Measurements from ENCODE around the gene EN2. TPM values are rescaled to one million over a fixed set of nuclear protein-coding genes. Genes with fewer than 3 reads are reported as not detected.

The EN2 gene
- total RNA-seq, 2 donors from 2014 or later, result not detected

DNA sequence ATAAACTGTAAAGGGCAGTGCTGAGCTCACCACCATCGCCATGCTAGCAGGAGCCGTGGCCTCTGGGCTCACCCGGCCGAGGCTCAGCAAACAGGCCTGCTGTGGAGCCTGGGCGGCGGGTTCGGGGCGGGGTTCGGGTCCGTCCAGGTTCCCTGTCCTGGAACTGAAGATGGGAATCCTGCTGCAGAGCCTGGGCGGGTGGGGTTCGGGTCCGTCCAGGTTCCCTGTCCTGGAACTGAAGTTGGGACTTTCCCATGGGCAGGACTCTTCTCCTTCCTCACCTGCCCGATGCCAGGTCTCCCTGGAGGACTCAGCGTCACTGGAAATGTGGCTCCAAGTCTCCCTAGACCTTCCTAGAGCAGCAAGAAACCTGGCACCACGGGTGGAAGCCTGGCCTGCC lies 36.6 kb downstream of the EN2 start:
- no peak for ATAC-seq
- no peaks in the 10 kb centered on the region for H3K9me3 ChIP-seq (ENCODE audit: control insufficient read depth, low read length, poor library complexity, severe bottlenecking)

DNA sequence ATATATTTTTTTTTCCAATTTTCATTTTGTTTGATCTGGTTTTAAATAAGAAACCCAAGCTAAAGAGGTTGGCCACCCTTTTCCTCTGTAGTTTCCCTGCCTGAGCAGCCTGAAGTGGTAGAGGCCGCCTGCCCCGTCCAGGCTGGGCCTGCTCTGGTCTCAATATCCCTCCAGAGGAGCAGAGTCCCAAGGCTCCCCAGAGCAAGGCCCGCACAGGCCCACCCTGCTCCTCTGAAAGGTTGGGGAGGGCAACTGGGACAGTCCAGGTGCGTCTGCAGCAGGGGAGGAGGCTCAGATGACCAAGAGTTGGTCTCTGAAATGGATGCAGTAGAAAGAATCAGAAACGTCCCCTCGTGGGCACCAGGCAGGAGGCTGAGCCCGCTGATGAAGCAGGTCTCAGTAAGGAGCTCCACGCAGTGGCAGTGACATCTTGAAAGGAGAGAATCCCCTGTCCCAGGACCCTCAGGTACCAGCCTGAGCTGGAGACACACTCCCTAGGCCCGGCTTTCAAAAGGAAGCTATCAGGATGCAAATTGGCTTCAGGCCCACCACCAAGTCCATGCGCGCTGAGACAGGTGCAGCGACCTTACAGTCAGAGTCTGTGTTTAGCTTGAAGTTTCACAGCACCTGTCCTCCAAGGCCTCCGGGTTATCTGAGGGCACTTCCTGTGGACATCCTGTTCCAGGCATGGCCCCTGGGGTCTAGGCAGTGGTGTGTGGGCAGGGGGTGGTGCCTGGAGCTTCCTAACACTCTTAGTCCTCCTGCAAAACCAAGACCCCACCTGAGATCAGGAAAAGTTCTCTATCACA lies 37.7 kb downstream of the EN2 start:
- no peak for ATAC-seq
- H3K27ac Mint-ChIP-seq, result no peak overlapping the region
- H3K4me3 Mint-ChIP-seq, result no peak overlapping the region
- no peak for DNase-seq
- H3K4me1 Mint-ChIP-seq, result peaks cover 3% of the 10 kb centered on the region
- peaks cover 7% of the 10 kb centered on the region for H3K36me3 Mint-ChIP-seq (ENCODE audit: low read depth)
- peaks cover 49% of the 10 kb centered on the region for H3K27me3 Mint-ChIP-seq
- H3K9me3 ChIP-seq (ENCODE audit: control insufficient read depth, low read length, poor library complexity, severe bottlenecking), result no peaks in the 10 kb centered on the region

More for the DNA sequence above, 36.6 kb downstream of the EN2 start:
- Mint-ChIP-seq H3K4me3 (no peak overlapping the region), H3K4me1 (peaks cover 5% of the 10 kb centered on the region), H3K27ac (no peak overlapping the region), H3K27me3 (peaks cover 46% of the 10 kb centered on the region), H3K36me3 (ENCODE audit: low read depth) (peaks cover 5% of the 10 kb centered on the region)
- no peak for DNase-seq

DNA sequence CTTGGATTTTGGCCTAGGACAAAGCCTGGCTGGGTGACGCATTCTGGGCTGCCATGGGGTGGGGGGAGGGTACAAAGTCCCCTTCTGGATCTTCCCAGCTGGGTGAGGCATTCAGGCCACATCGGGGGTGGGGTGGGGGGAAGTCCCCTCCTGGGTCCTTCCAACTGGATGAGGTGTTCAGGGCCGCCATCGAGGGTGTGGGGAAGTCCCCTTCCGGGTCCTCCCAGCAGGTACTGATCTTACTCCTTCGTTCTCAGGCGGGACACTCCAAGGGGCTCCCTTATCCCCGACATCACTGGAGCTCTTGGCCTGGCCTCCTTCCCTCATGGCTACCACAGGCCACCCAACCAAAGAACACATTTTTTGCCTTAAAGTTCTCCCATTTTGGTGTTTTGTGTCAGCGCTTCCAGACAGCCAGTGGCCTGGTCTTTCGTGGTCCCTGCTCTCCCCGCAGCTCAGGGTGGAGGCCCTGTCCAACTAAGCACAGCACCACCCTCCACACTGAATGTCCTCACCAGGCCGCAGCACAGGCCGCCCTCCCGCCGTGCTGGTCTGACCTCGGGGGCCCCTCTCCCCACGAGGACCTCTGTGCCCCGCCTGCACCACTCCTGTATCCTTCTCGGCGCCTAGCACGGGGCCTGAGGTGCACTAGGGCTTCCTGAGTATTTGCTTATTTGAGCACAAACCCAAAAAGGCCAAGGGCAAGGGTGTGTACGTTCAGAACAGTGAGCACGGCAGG lies 38.5 kb downstream of the EN2 start:
- H3K27me3 Mint-ChIP-seq, result peaks cover 57% of the 10 kb centered on the region
- DNase-seq (no peak), ATAC-seq (no peak)
- no peak overlapping the region for H3K27ac Mint-ChIP-seq
- H3K4me1 Mint-ChIP-seq, result no peaks in the 10 kb centered on the region
- no peaks in the 10 kb centered on the region for H3K9me3 ChIP-seq (ENCODE audit: control insufficient read depth, low read length, poor library complexity, severe bottlenecking)
- H3K4me3 Mint-ChIP-seq, result no peak overlapping the region
- peaks cover 4% of the 10 kb centered on the region for H3K36me3 Mint-ChIP-seq (ENCODE audit: low read depth)

DNA sequence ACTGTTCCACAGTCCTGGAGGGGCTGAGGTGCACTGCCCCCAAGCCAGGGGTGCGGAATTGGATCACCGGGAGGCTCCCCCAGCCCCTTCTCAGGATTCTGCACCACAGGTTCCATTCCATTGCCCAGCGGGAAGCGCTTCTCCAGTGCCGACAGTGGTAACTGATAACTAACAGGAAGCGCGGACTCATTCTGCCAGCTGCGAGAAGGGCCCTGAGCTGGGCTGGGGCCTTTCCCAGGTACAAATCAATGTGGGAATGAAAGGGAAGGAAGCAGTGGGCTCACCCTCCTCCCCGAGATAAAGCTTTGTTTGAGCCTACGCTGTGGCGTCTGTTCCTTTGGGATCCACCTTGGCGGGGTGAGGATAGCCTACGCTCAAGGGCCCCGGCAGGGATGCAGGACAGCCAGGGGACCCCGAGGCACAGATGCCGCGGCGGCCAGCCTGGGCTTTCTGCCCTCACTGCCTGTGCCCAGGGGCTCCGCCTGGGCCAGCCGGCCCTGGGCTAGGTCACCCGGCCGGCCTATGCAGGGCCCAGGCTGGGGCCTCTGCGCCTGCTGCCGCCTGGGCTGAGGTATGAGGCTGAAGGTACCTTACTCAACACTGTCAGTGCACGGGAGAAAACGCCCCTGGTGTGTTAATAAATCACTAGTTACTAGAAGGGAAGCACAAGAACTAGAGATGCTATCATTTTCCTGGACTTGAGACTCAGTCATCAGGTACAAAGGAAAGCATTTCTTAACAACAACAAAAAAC lies 39.4 kb downstream of the EN2 start:
- Mint-ChIP-seq H3K4me1 (no peaks in the 10 kb centered on the region), H3K36me3 (ENCODE audit: low read depth) (peaks cover 4% of the 10 kb centered on the region), H3K4me3 (no peak overlapping the region), H3K27me3 (peaks cover 58% of the 10 kb centered on the region), H3K27ac (no peak overlapping the region)
- ATAC-seq (no peak), DNase-seq (no peak)
- H3K9me3 ChIP-seq (ENCODE audit: control insufficient read depth, low read length, poor library complexity, severe bottlenecking), result no peaks in the 10 kb centered on the region

DNA sequence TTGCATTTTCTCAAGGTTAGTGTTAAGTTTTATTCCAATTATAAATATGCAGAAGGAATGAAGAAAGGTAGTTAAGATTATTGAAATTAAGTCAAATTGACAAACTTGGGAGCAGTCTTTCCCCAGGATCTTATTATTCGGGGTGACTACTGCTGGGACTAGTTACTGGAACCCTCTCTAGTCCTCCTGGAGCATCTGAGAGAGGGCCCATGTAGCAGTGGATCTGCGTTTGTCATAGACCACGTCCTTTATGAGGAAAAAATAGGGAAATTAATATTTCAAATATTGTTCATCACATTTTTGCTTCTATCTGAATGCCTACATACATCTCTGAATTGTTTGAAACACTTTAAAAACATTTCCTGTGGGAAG lies 47.5 kb downstream of the EN2 start:
- DNase-seq (no peak), ATAC-seq (no peak)
- Mint-ChIP-seq H3K27ac (no peak overlapping the region), H3K36me3 (ENCODE audit: low read depth) (peaks cover 8% of the 10 kb centered on the region), H3K27me3 (peaks cover 95% of the 10 kb centered on the region), H3K4me1 (peaks cover 14% of the 10 kb centered on the region), H3K4me3 (no peak overlapping the region)
- peaks cover 2% of the 10 kb centered on the region for H3K9me3 ChIP-seq (ENCODE audit: control insufficient read depth, low read length, poor library complexity, severe bottlenecking)

DNA sequence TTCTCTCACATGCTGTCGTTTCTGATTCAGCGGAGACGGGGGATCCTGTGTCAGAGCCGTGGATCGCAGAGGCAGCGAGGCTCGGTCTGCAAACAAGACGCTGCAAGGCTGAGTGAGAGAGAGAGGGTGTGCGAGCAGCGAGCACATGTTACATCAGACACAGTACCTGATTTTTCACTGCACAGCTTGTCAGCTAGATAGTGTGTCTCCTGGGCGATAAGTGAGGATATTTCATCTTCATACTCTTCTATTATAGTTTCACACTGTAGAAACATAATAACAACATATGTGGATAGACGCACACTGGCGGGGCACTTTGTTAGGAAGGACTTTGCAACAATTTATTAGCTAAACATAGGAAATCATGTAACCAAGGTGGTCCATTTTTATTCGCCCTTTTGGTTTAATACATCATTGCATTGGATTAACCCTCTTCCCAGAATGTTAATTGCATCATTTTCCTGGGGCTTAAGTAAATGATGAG lies 49.0 kb downstream of the EN2 start:
- peaks cover 6% of the 10 kb centered on the region for H3K36me3 Mint-ChIP-seq (ENCODE audit: low read depth)
- DNase-seq, result no peak
- peaks cover 15% of the 10 kb centered on the region for H3K4me1 Mint-ChIP-seq
- no peak overlapping the region for H3K4me3 Mint-ChIP-seq
- ATAC-seq, result no peak
- peaks cover 2% of the 10 kb centered on the region for H3K9me3 ChIP-seq (ENCODE audit: control insufficient read depth, low read length, poor library complexity, severe bottlenecking)
- peaks cover 93% of the 10 kb centered on the region for H3K27me3 Mint-ChIP-seq
- peak overlapping the region; percentile 49 for H3K27ac Mint-ChIP-seq

DNA sequence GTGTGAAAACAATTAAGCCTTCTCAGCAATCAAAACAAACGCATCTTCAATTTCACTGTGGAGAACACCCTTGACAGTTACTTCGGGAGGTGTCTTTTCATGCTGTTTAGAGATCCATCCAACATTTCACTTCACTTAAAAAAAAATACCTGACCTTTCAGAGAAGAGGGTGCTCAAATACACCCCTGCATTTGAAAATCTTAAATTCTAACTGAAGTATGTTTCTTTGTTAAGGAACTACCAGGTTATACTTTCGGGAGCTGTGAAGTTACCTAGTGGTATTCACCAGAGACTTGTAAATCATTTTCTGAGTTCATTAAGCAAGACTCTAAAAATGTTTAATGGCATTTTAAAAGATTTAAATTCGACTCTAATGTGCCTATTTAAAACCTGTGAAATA lies 49.6 kb downstream of the EN2 start:
- H3K27ac Mint-ChIP-seq, result no peak overlapping the region

GRCh38 chr7:155508376-155509358 lies 50.7 kb downstream of the EN2 start:
- Mint-ChIP-seq H3K27me3 (peaks cover 92% of the 10 kb centered on the region), H3K4me3 (peak overlapping the region; percentile 58), H3K36me3 (ENCODE audit: low read depth) (peaks cover 6% of the 10 kb centered on the region), H3K4me1 (peaks cover 15% of the 10 kb centered on the region), H3K27ac (no peak overlapping the region)
- no peak for ATAC-seq
- DNase-seq, result no peak
- peaks cover 2% of the 10 kb centered on the region for H3K9me3 ChIP-seq (ENCODE audit: control insufficient read depth, low read length, poor library complexity, severe bottlenecking)

More for the DNA sequence above, 49.6 kb downstream of the EN2 start:
- peaks cover 15% of the 10 kb centered on the region for H3K4me1 Mint-ChIP-seq
- peaks cover 93% of the 10 kb centered on the region for H3K27me3 Mint-ChIP-seq
- DNase-seq (no peak), ATAC-seq (no peak)
- H3K9me3 ChIP-seq (ENCODE audit: control insufficient read depth, low read length, poor library complexity, severe bottlenecking), result peaks cover 2% of the 10 kb centered on the region
- peaks cover 6% of the 10 kb centered on the region for H3K36me3 Mint-ChIP-seq (ENCODE audit: low read depth)
- H3K4me3 Mint-ChIP-seq, result no peak overlapping the region

- Mint-ChIP-seq H3K27ac (no peak overlapping the region), H3K27me3 (peaks cover 92% of the 10 kb centered on the region), H3K4me3 (peak overlapping the region; percentile 58), H3K4me1 (peaks cover 15% of the 10 kb centered on the region), H3K36me3 (ENCODE audit: low read depth) (peaks cover 6% of the 10 kb centered on the region)
- DNase-seq, result no peak
- ATAC-seq, result no peak
- peaks cover 2% of the 10 kb centered on the region for H3K9me3 ChIP-seq (ENCODE audit: control insufficient read depth, low read length, poor library complexity, severe bottlenecking)
Measured at GRCh38 chr7:155509359-155509724, 51.4 kb downstream of the EN2 start.

- peaks cover 2% of the 10 kb centered on the region for H3K9me3 ChIP-seq (ENCODE audit: control insufficient read depth, low read length, poor library complexity, severe bottlenecking)
- Mint-ChIP-seq H3K27me3 (peaks cover 89% of the 10 kb centered on the region), H3K27ac (no peak overlapping the region), H3K36me3 (ENCODE audit: low read depth) (peaks cover 6% of the 10 kb centered on the region), H3K4me1 (peaks cover 15% of the 10 kb centered on the region), H3K4me3 (peak overlapping the region; percentile 77)
- DNase-seq (no peak), ATAC-seq (no peak)
Measured at GRCh38 chr7:155509725-155510551, 52.0 kb downstream of the EN2 start.

- Mint-ChIP-seq H3K36me3 (ENCODE audit: low read depth) (peaks cover 6% of the 10 kb centered on the region), H3K27me3 (peaks cover 88% of the 10 kb centered on the region), H3K4me3 (no peak overlapping the region), H3K4me1 (peaks cover 11% of the 10 kb centered on the region), H3K27ac (no peak overlapping the region)
- DNase-seq, result no peak
- H3K9me3 ChIP-seq (ENCODE audit: control insufficient read depth, low read length, poor library complexity, severe bottlenecking), result peaks cover 2% of the 10 kb centered on the region
- no peak for ATAC-seq
Measured at GRCh38 chr7:155510975-155511701, 53.2 kb downstream of the EN2 start.
